IPS DF 4.7 (cell line): ENCODE data around the gene PLCG2.
"Not testable (repeated sequence)": the region's sequence is repeated elsewhere in the genome, so short reads cannot be mapped to it uniquely, and the experiment has no call there.

Source experiments
- DNase-seq: peaks from one replicate; pipeline ENCODE4 v3.0.0-alpha.2; 2013; ENCODE audit warnings: low spot score; ENCODE audit errors: extremely low read depth

Gene PLCG2

DNA sequence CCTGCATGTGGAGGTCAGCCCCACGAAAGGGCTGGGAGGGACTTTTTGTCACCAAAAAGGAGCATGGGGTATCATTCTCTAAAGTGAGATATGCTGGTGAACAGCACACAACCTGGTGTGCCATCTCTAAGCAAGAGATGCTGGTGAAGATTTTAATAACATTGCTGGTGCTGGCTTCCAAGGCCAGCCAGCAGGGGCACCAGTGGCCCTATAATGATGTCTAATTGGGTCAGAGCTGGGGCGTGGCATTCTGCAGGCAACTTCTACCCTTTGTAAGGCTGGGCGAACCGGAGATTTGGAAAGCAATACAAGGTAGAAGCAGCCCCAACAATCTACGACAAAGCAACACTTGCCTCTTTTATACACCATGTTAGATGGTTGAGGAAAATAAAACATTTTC, 215.4 kb downstream of the PLCG2 start:
- no peak for DNase-seq

GRCh38 chr16:81995651-81996050, 216.6 kb downstream of the PLCG2 start:
- no peak for DNase-seq

GRCh38 chr16:81996664-81997509, 217.8 kb downstream of the PLCG2 start:
- DNase-seq, result no peak

- no peak for DNase-seq
These were observed 218.6 kb downstream of the PLCG2 start for GRCh38 chr16:81997738-81998137.

DNA sequence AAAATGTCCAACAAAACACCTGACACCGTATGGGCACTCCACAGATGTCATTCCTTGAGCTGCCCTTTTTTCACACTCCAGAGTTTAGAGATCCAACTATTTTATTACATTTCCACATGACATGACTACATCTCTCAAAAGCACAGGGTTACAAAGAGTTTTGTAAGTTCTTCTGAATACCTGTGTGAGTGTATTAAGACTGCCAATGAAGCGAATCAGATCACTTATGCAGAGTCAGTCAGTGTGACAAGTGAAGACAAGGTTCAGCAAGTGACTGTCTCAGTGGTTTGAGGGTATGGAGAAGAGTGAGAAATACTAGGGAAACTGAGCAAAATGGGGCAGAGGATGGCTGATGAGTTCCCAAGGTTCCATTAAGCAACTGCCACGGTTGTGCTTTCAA, 223.7 kb downstream of the PLCG2 start:
- DNase-seq, result no peak

DNA sequence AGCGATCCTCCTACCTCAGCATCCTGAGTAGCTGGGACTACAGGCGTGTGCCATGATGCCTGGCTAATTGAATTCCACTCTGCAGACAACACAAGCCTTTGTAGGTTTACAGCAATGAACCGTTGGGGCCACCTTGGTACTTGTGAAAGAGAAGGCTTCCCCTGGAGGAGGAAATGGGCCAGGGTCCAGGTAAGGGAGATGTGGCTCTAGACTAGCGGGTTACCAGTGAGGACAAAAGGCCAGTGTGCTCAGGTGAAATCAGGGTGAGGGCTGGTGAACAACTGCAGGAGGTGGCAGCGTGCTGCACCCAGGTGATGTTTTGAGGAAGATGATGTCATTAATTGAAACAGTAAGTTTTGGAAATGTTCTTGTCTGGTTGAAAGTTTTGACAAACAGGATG, 225.5 kb downstream of the PLCG2 start:
- no peak for DNase-seq

DNA sequence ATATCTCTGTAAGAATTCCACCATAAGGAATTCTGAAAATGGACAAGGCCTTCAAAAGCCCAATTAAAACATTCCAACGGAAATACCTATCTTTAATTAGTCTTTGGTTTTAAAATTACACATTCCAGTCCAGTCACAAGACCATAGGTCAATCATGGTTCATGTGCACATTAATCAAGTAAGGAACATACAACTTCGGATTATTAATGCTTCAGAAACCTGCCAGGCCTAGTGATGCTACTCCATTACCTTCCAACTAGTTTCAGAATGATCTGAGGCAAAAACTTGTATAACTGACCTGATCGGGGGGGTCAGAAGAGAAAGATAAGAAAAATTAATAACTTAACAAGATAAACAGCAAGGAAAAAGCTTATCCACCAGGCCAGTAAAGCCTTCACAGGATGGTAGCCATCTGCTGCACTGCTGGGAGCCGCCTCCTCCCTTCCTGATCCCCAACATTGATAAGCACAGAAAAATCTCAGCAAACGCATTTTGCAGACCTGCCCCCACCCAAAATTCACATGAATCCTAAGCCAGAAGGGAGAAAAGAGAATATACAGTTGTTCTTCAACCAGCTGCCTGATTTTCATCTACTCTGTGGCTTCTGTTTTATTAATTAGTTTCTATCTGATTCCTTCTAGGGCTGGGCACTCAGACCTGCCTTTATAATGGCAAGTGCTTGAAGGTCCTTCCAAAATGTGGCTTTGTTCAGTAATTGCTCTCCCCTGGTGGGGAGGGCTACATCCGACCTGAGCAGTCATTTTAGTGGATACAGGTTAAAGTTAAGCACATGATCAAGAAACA, 226.1 kb downstream of the PLCG2 start:
- no peak for DNase-seq

GRCh38 chr16:82006036-82006435, 226.9 kb downstream of the PLCG2 start:
- DNase-seq, result no peak

DNA sequence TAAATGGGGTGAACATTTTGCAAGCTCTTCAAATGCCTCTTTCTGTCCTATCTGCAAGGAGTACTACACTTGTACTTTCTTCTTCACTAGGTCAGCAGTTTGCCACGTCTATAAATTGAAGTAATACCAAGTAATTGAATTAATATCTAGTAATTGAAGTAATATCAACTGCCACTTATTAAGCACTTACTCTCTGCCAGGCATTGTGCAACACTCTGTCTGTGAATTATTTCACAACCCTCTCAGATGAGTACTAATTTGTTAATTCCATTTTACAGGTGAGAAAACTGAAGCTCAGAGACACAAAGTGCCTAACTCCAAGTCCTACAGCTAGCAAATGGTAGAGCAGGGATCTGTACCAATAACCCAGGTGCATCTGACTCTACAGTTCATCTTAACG, 228.1 kb downstream of the PLCG2 start:
- no peak for DNase-seq

DNA sequence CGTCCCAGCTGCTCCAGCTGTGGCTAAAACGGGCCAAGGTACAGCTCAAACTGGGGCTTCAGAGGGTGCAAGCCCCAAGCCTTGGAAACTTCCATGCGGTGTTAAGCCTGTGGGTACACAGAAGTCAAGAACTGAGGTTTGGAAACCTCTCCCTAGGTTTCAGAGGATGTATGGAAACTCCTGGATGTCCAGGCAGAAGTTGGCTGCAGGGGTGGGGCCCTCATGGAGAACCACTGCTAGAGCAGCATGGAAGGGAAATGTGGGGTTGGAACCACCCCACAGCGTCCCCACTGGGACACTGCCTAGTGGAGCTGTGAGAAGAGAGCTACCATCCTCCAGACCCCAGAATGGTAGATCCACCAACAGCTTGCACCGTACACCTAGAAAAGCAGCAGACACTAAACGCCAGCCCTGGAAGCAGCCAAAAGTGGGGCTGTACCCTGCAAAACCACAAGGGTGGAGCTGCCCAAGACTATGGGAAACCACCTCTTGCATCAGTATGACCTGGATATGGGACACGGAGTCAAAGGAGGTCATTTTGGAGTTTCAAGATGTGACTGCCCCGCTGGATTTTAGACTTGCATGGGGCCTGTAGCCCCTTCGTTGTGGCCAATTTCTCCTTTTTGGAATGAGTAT, 230.0 kb downstream of the PLCG2 start:
- no peak for DNase-seq

GRCh38 chr16:82009789-82010188, 230.7 kb downstream of the PLCG2 start:
- DNase-seq, result not testable (repeated sequence)

DNA sequence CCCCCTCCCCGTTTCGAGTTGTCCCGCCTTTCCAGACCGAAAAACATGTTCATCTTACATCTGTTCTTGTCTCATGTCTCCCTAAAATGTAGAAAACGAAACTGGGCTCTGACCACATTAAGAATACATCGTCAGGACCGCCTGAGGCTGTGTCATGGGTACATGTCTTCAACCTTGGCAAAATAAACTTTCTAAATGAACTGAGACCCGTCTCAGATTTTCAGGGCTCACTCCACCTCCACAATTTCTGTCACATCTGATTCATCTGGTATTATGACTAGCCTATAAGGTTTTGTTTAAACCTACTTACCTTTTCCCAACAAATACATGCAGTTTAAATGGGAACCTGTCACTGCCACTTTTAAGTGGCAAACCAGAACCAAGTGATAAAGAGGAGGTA, 231.6 kb downstream of the PLCG2 start:
- no peak for DNase-seq

GRCh38 chr16:82011199-82011641, 232.1 kb downstream of the PLCG2 start, which contains the start of gene SDR42E1:
Gene SDR42E1 (minus strand): TSS chr16:82011470. CDS start chr16:82000858, 10,612 bp downstream.
- no peak for DNase-seq
